GM21390 (cell line): ENCODE measurements around the gene EGFLAM.
A peak's percentile ranks its signal among the peaks of the same experiment; 100 is the strongest.

Source experiments
- ATAC-seq: cut with Tn5 transposase; IDR thresholded peaks from one replicate; pipeline ENCODE4 v1.9.1; 2021; ENCODE audit not compliant: unreplicated experiment

EGFLAM gene

GRCh38 chr5:38371596-38371995 is 113.2 kb downstream of the EGFLAM start:
- no peak for ATAC-seq

GRCh38 chr5:38373743-38374142 is 115.4 kb downstream of the EGFLAM start:
- no peak for ATAC-seq

- no peak for ATAC-seq
Measured at GRCh38 chr5:38375423-38375822, 117.1 kb downstream of the EGFLAM start.

- no peak for ATAC-seq
Measured at GRCh38 chr5:38376404-38376803, 118.0 kb downstream of the EGFLAM start.

GRCh38 chr5:38378579-38378978 is 120.2 kb downstream of the EGFLAM start:
- no peak for ATAC-seq

GRCh38 chr5:38379350-38379937 is 121.1 kb downstream of the EGFLAM start:
- ATAC-seq: no peak

GRCh38 chr5:38380537-38380936 is 122.2 kb downstream of the EGFLAM start:
- no peak for ATAC-seq

- ATAC-seq: no peak
Measured at GRCh38 chr5:38381361-38381760, 123.0 kb downstream of the EGFLAM start.

- peak; percentile 99 for ATAC-seq
Measured at GRCh38 chr5:38382898-38383297, 124.5 kb downstream of the EGFLAM start.

GRCh38 chr5:38383701-38384100 is 125.3 kb downstream of the EGFLAM start:
- no peak for ATAC-seq

- ATAC-seq: no peak
Measured at GRCh38 chr5:38384396-38384795, 126.0 kb downstream of the EGFLAM start.

GRCh38 chr5:38387161-38387560 is 128.8 kb downstream of the EGFLAM start:
- no peak for ATAC-seq

GRCh38 chr5:38393636-38394035 is 135.3 kb downstream of the EGFLAM start:
- ATAC-seq: no peak

- ATAC-seq: no peak
Measured at GRCh38 chr5:38396766-38397165, 138.4 kb downstream of the EGFLAM start.

GRCh38 chr5:38400365-38400764 is 142.0 kb downstream of the EGFLAM start:
- no peak for ATAC-seq

GRCh38 chr5:38401145-38401544 is 142.8 kb downstream of the EGFLAM start:
- no peak for ATAC-seq

- no peak for ATAC-seq
Measured at GRCh38 chr5:38403406-38403805, 145.0 kb downstream of the EGFLAM start.

GRCh38 chr5:38403877-38404635 is 145.7 kb downstream of the EGFLAM start:
- no peak for ATAC-seq

GRCh38 chr5:38404667-38405276 is 146.4 kb downstream of the EGFLAM start:
- ATAC-seq: no peak

- ATAC-seq: no peak
Measured at GRCh38 chr5:38408446-38409198, 150.3 kb downstream of the EGFLAM start.

GRCh38 chr5:38410304-38410990 is 152.1 kb downstream of the EGFLAM start:
- ATAC-seq: no peak
